ENCODE results near the gene BICD2.

BICD2 gene

GRCh38 chr9:92746567-92747458 lies 17.8 kb downstream of the BICD2 start:
- no peak for DNase-seq

GRCh38 chr9:92745881-92746280 lies 18.8 kb downstream of the BICD2 start:
- DNase-seq = no peak

GRCh38 chr9:92745331-92745730 lies 19.3 kb downstream of the BICD2 start:
- DNase-seq = no peak

GRCh38 chr9:92740969-92741368 lies 23.7 kb downstream of the BICD2 start:
- DNase-seq = no peak

- no peak for DNase-seq
These were observed 24.1 kb downstream of the BICD2 start for GRCh38 chr9:92740446-92740961.

GRCh38 chr9:92740009-92740408 lies 24.6 kb downstream of the BICD2 start:
- no peak for DNase-seq

- DNase-seq = no peak
These were observed 25.2 kb downstream of the BICD2 start for GRCh38 chr9:92739346-92739970.

- no peak for DNase-seq
These were observed 26.0 kb downstream of the BICD2 start for GRCh38 chr9:92738661-92739081.

- DNase-seq = no peak
These were observed 26.9 kb downstream of the BICD2 start for GRCh38 chr9:92737611-92738299.

- no peak for DNase-seq
These were observed 27.4 kb downstream of the BICD2 start for GRCh38 chr9:92737216-92737606.

GRCh38 chr9:92736563-92737215 lies 27.9 kb downstream of the BICD2 start:
- DNase-seq = no peak

- DNase-seq = no peak
These were observed 28.7 kb downstream of the BICD2 start for GRCh38 chr9:92735636-92736562.

- DNase-seq = no peak
These were observed 29.6 kb downstream of the BICD2 start for GRCh38 chr9:92734931-92735635.

GRCh38 chr9:92730897-92731296 lies 33.7 kb downstream of the BICD2 start:
- DNase-seq = no peak

- no peak for DNase-seq
These were observed 34.9 kb downstream of the BICD2 start for GRCh38 chr9:92729735-92730155.

GRCh38 chr9:92728831-92729734 lies 35.5 kb downstream of the BICD2 start:
- DNase-seq = no peak

GRCh38 chr9:92727716-92728700 lies 36.6 kb downstream of the BICD2 start:
- no peak for DNase-seq

- DNase-seq = no peak
These were observed 37.5 kb downstream of the BICD2 start for GRCh38 chr9:92726971-92727715.
